Nephron (organoid): ENCODE results near the gene TTLL13.
A peak's percentile ranks its signal among the peaks of the same experiment; 100 is the strongest.

Experiments
- H3K27ac Mint-ChIP-seq, 3 experiments: 2 replicates each; pipeline ENCODE4 v1.8.0; 2020; ENCODE audit warnings: mixed read lengths in 3 of 3, mild to moderate bottlenecking in 2 of 3, moderate library complexity in 1 of 3
- H3K27me3 Mint-ChIP-seq: 2 replicates; pipeline ENCODE4 v1.8.0; 2021; ENCODE audit warnings: low read depth, mild to moderate bottlenecking, moderate library complexity, mixed read lengths
- H3K36me3 Mint-ChIP-seq: 2 replicates; pipeline ENCODE4 v1.8.0; 2020; ENCODE audit warnings: low read depth, mixed read lengths
- H3K4me1 Mint-ChIP-seq: 2 replicates; pipeline ENCODE4 v1.8.0; 2020; ENCODE audit warnings: mixed read lengths
- H3K4me3 Mint-ChIP-seq, 3 experiments: 2 replicates each; pipeline ENCODE4 v1.8.0; 2020; ENCODE audit warnings: mild to moderate bottlenecking in 3 of 3, mixed read lengths in 3 of 3, moderate library complexity in 2 of 3
- H3K9me3 Mint-ChIP-seq: 2 replicates; pipeline ENCODE4 v1.8.0; 2020; ENCODE audit warnings: mixed read lengths
- TF ChIP-seq, protein P1 (sequence below), 3 experiments: fragments of 200-600 bp; sonication (generic); IDR thresholded peaks; one replicate each; pipeline ENCODE4 v1.5.0; 2021; ENCODE audit warnings: antibody characterized with exemption in 3 of 3; ENCODE audit not compliant: unreplicated experiment in 3 of 3

TTLL13 gene

DNA sequence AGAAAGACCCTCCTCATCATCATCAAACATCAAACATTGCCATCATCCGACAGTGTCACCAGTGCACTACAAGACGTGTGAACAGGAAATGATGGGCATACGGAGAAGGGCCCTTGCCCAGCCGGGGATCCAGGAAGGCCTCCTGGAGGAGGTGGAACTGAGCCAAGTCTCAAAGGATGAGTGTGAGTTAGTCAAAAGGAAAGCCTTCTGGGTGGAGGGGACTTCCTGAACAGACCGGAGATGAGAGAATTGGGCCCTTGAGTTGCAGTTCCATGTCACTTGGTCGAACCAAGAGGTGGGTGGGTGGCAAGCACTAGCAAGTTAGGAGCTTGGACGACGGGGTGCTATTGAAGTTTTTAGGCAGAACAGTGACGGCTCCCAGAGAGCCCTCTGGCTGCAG is 39.8 kb upstream of the TTLL13 start:
- Mint-ChIP-seq H3K9me3 (no peaks in the 10 kb centered on the region), H3K36me3 (peaks cover 19% of the 10 kb centered on the region), H3K4me3 (no peak overlapping the region), H3K27ac (no peak overlapping the region), H3K4me1 (peaks cover 10% of the 10 kb centered on the region), H3K27me3 (no peaks in the 10 kb centered on the region)
- TF ChIP-seq, protein P1, sequence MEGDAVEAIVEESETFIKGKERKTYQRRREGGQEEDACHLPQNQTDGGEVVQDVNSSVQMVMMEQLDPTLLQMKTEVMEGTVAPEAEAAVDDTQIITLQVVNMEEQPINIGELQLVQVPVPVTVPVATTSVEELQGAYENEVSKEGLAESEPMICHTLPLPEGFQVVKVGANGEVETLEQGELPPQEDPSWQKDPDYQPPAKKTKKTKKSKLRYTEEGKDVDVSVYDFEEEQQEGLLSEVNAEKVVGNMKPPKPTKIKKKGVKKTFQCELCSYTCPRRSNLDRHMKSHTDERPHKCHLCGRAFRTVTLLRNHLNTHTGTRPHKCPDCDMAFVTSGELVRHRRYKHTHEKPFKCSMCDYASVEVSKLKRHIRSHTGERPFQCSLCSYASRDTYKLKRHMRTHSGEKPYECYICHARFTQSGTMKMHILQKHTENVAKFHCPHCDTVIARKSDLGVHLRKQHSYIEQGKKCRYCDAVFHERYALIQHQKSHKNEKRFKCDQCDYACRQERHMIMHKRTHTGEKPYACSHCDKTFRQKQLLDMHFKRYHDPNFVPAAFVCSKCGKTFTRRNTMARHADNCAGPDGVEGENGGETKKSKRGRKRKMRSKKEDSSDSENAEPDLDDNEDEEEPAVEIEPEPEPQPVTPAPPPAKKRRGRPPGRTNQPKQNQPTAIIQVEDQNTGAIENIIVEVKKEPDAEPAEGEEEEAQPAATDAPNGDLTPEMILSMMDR (IDR thresholded peaks at IDR 0.05; ENCODE audit: unreplicated experiment in 3 of 3), result no peak

DNA sequence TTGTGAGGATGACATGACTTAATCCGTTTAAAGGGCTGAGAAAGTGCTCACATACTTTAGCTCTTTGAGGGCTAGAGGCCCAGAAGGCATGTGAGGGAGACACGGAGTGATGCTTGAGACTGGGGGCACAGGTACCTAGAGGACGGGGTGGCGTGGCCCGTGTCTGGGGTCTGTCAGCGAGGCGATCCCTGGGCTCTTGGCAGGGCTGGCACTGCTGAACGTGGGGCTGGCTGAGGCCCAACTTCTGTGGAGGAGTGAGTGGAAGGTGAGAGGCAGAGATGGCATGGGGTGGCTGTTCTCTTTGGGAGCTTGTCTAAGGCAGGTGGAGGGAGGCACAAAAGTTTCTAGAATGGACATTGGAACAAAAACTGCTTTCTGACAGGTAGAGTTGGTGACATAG is 38.8 kb upstream of the TTLL13 start:
- peaks cover 22% of the 10 kb centered on the region for H3K36me3 Mint-ChIP-seq
- H3K27ac Mint-ChIP-seq, result peak overlapping the region in 1 of 3 experiments; percentile 43
- peaks cover 10% of the 10 kb centered on the region for H3K4me1 Mint-ChIP-seq

DNA sequence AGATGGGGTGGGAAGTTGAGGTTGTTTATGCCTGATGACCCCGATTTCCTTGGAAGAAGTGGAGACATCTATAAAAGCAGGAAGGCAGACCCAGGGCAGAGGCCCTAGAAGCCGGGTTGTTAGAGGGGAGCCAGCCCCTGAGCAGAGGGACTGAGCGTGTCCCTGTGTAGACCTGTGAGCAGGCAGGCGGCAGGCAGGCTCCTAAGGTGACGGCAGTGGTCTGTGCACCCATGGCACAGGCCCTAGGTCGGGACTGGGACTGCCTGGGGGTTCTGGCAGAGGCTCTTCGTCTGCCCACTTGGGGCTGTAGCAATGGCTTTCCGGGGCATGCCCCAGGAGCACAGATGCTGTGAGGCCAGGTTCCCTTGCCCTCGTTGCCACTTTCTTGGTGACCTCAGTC is 38.3 kb upstream of the TTLL13 start:
- H3K27ac Mint-ChIP-seq, result peak overlapping the region in 1 of 3 experiments; percentile 43
- no peaks in the 10 kb centered on the region for H3K9me3 Mint-ChIP-seq
- no peak overlapping the region for H3K4me3 Mint-ChIP-seq
- H3K27me3 Mint-ChIP-seq, result no peaks in the 10 kb centered on the region
- peaks cover 22% of the 10 kb centered on the region for H3K36me3 Mint-ChIP-seq
- H3K4me1 Mint-ChIP-seq, result peaks cover 10% of the 10 kb centered on the region
- TF ChIP-seq, protein P1 (IDR thresholded peaks at IDR 0.05; ENCODE audit: unreplicated experiment in 3 of 3), result no peak

More for the DNA sequence above, 38.8 kb upstream of the TTLL13 start:
- no peaks in the 10 kb centered on the region for H3K27me3 Mint-ChIP-seq
- no peak overlapping the region for H3K4me3 Mint-ChIP-seq
- H3K9me3 Mint-ChIP-seq, result no peaks in the 10 kb centered on the region
- TF ChIP-seq, protein P1 (IDR thresholded peaks at IDR 0.05; ENCODE audit: unreplicated experiment in 3 of 3), result no peak

DNA sequence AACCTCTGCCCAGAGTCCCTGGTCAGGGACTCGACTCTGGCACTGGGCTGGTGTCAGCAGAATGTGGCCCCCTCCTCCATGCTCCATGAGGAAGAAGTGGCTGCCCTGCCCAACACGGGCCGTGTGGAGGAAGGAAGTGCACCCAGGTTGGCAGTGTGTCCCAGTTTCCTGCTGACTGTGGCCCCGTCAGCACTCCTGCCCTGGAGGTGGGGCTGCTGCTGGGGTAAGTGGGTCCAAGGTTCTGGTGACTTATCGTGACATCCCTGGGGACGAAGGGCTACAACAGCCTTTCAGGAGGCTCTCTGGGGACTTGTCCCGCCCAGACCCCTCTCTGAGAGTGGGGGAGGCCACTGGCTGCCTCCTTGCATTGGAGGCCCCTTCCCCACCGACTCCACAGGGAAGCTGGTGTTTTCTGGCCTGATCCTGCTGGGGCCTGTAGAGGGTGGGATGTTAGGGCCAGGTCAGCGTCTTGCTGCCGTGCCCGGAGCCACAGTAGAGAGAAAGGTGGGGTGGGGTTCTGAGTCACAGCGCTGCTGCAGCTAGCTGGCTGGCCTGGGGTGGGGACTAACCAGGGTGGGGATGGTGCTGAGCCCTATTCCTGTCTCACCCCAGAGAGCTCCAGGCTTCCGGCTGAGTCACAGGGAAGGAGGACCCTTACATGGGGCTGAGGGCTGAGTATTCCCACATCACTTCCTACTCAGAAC is 37.8 kb upstream of the TTLL13 start:
- Mint-ChIP-seq H3K36me3 (peaks cover 22% of the 10 kb centered on the region), H3K4me1 (peaks cover 10% of the 10 kb centered on the region), H3K4me3 (no peak overlapping the region), H3K27ac (no peak overlapping the region), H3K27me3 (no peaks in the 10 kb centered on the region), H3K9me3 (no peaks in the 10 kb centered on the region)
- TF ChIP-seq, protein P1 (IDR thresholded peaks at IDR 0.05; ENCODE audit: unreplicated experiment in 3 of 3), result no peak

DNA sequence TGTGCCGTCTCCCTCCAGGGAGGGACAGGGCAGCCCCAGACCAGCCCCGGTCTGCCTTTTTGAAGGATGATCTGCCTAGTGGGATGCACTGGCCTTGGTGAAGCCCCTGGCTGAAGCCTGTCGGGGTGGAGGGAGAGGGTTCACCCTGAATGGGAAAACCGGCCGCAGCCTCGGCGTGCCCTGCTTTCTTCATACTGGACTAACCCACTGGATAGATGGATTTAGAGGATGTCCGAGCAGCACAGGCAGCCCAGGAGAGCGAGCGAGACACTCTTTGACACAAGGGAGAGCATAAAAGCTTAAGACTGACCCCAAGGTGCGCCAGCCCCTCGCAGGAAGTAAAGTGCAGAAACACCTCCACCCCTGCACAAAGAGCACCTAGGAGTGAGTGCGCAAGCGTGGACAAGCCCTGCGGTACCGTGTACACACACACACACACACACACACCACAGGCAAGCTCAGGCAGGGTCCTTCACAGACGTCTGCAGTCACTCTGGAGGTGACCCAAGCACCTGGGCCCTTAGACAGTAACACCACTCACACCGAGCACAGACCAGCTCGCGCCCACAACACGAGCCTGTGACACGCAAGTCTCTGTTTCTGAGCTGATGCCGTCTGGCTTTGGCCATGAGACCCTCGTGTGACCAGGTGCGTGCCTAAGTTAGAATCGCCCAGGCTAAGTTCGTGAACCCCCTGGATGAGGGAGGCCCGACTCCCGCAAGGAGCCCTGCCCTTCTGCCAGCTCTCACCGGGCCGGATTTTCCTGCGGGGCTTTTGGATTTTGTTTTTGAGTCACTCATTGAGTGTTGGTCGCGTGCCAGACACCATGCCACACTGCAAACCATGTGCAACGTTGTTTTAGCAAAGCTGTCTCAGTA is 36.9 kb upstream of the TTLL13 start:
- Mint-ChIP-seq H3K4me3 (no peak overlapping the region), H3K4me1 (peaks cover 10% of the 10 kb centered on the region), H3K27ac (no peak overlapping the region), H3K27me3 (no peaks in the 10 kb centered on the region), H3K36me3 (peaks cover 22% of the 10 kb centered on the region), H3K9me3 (no peaks in the 10 kb centered on the region)
- TF ChIP-seq, protein P1 (IDR thresholded peaks at IDR 0.05; ENCODE audit: unreplicated experiment in 3 of 3), result no peak
